Caki2 (cell line): ENCODE measurements around the gene IP6K1. TPM values are rescaled to one million over a fixed set of nuclear protein-coding genes. Genes with fewer than 3 reads are reported as not detected.
"Not testable (repeated sequence)": the region's sequence is repeated elsewhere in the genome, so short reads cannot be mapped to it uniquely, and the experiment has no call there.

Source experiments
- DNase-seq: peaks from one replicate; pipeline ENCODE4 v3.0.0-alpha.2; 2015; ENCODE audit warnings: low read depth
- in situ Hi-C: cut with HindIII; loops from 2 replicates; pipeline ENCODE4 v1.10.0; 2016; ENCODE audit warnings: low sequenced_read_pairs, low pct_unique_long_range_greater_than_20kb, mixed read lengths
- total RNA-seq: library from RNA; depleted of rRNA; stranded (reverse); fragments of >200 nt; shearing (Covaris generic); gene quantifications from 2 replicates; pipeline ENCODE4 v1.2.3, GENCODE V29; 2014; ENCODE audit warnings: low replicate concordance

Gene IP6K1
- total RNA-seq, 1 experiment from 2014 or later, result 20.3 TPM

GRCh38 chr3:49703956-49704355 is 82.4 kb downstream of the IP6K1 start:
- DNase-seq, result no peak
- in situ Hi-C loops, result no loop called here

DNA sequence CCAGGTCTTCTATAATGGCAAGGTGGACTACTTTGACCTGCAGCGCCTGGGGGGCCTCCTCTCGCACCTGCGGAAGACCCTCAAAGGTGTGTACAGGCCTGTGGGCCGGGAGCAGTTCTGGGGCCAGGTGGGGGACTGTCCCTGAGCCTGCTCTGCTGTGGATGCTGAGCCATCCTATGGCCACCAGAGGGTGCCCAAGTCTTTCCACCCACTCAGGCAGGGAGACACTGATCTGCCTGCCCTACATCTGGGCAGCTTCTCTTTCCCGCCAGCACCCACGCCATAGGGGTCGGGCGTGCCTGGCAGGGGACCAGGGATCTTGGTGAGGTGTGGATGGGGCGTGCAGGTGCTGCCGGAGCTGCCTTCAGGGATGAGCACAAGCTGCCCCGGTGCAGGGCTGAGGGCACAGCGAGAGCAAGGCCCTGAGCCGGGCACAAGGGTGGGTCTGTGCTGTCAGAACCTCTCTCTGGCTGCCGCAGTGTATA is 82.9 kb downstream of the IP6K1 start:
- peak; percentile 40 for DNase-seq
- in situ Hi-C loops, result no loop called here

DNA sequence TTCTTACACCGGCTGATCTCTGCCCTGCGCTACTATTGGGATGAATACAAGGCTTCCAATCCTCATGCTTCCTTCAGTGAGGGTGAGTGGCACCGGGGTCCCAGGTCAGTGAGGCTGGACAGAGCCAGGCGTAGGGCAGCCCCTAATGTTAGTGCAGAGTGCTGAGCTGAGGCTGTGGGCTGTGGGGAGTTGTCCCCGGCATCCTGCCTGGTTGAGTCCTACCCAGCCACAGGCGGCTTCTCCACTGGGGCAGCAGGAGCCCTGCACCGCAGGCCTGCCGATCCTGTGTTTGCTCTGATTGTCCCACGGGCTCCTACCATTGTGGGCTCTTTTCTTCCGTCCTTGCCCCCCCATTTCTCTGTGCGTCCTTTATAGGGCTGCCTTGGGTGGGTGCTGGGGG is 83.7 kb downstream of the IP6K1 start:
- in situ Hi-C loops, result no loop called here
- no peak for DNase-seq

GRCh38 chr3:49701388-49702077 is 84.8 kb downstream of the IP6K1 start:
- no peak for DNase-seq
- in situ Hi-C loops, result no loop called here

DNA sequence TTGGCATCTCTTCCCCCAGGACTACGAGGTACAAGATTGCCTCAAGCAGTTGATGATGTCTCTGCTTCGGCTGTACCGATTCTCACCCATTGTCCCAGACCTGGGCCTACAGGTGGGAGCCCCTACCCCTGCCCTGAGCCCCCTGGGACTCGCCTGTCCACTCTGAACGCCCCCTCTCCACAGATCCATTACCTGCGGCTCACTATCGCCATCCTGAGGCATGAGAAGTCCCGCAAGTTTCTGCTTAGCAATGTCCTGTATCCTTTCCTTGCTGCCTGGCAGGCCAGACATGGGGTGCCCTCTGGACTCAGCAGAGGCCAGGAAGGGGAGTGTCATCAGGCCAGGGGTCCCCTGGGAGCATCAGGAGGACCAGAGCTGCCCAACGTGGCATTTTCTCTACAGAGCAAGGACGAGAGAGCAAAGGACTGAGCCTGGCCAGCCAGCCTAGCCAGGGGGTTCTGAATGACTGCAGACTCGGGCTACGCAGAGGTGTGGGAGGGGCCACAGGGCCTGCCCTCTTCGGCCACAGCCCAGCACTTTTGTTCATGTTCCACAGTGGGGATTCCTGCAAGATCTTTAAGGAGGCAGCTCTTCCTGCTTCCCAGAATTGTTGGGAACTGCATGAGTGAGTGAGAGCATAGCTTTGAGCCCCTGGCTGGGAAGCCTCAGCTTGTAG is 85.8 kb downstream of the IP6K1 start:
- in situ Hi-C loops, result no loop called here
- DNase-seq, result no peak

DNA sequence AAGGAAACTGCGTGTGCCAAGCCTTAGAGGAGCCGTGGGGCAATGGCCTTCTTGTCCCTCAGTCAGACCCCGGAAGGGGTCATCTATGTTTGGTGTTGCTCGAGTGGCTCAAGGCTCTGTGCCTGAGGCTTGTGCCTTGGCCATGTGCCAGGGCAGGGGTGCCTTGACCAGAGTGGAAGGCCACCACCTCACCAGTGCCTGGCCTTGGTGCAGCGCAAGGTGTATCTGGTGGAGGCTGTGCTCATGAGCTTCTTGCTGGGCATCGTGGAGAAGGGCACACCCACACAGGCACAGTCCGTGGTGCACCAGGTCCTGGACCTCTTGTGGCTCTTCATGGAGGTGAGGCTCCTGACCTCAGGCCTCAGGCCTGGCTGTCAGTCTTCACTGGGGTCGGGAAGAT is 86.3 kb downstream of the IP6K1 start:
- in situ Hi-C loops, result no loop called here
- DNase-seq, result no peak

DNA sequence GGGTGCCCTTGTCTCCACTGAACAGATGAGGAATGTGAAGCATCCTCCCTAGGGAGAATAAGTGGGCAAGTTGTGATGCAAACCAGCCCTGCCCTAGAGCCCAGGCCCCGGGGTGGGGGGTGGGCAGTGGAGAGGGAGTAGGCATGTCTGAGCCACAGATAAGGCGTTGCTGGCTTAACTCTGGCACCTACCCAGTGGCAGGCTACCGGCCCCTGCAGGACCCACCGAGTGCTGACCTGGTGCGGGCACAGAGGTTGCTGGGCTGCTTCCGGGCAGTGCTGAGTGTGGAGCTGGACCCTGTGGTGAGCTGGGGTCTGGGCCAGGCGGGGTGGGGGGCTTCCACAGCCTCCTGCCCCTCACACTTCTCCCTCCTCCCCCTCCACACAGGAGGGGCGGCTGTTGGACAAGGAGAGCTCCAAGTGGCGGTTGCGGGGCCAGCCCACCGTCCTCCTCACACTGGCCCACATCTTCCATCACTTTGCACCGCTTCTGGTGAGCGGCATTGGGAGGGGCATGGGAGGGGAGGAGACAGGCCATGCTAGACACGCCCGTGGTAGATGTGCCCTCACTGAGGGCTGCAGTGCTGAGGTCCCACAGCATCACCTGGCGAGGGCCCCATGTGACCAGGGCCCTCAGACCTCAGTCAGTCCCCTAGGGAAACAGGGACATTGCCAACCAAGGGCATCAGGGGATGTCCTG is 86.9 kb downstream of the IP6K1 start:
- no peak for DNase-seq
- in situ Hi-C loops, result no loop called here

DNA sequence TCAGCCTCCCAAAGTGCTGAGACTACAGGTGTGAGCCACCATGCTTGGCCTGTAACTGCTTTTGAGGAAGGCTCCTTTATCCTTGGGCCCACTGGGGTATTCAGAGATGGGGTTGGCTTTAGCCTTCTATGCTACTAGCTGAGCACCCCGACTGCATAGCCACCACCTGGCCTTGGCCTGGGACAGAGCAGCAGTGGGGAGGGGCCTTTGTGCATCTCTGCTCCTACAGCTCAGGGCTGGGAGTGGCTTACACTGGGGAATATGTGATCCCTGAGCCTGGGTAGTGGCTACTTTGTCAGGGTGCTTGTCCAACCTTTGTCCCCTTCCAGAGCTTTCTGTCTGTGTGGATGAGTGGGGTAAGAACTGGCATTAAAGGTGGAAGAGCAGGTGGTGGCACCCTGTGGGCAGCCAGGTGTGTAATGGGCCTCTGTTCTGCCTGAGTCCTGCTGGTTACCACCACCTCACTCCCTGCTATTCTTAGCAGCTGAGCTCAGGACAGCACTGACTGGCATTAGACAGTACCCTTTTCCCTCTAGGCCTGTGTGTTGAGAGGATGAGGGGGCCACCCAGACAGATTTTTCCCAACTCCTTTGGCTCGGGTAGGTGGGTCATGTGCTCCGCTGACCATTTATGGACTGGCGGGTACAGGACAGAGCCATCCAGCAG is 90.9 kb downstream of the IP6K1 start:
- DNase-seq, in situ Hi-C loops: not testable (repeated sequence)

DNA sequence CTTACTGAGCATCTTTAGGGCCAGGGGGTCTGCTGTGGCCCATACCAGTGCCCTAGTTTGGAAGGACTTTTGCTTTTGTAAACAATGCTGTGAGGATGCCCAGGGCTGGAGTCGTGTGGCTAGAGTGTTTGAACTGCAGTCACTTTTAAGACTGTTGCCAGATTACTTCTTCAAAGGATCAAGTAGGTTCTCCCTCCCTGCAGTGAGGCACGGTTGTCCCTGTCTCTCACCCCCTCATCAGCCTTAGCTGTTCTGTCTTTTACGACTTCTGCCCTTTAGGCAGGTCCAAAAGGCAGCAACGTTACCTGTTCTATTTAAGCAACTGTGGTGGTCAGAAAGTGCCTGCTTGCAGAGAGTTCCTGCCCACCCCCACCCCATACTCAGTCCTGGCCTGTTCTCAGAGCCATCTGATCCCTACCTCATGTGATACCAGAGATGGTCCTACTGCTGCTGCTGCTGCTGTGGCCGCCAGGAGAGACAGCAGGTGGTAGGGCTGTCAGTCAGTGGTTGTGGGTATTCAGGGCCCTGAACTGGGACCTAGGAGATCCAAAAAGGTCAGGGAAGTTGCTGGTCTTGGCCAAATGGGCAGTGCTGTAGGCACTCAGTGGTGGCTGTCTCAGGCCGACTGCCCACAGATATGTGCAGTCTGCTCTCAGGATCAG is 91.8 kb downstream of the IP6K1 start:
- in situ Hi-C loops, DNase-seq: not testable (repeated sequence)

DNA sequence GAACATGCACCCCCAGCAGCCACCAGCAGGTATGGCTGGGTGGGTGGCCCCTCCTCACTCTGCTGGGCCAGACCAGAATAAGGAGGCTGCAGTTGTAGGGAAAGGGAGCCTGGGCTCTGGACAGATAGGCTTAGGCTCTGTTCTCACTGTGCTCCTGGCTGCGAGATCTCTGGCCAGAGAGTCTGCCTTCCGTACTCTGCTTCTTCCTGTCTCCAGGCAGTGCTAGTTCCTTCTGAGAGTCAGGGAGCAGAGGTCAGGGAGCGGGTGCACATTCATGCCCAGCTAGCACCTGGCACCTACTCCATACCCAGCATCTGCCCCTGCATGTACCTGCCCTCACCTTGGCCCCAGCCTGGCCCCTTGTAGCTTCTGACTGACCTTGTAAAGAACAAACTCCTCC is 94.9 kb downstream of the IP6K1 start:
- in situ Hi-C loops, DNase-seq: not testable (repeated sequence)

DNA sequence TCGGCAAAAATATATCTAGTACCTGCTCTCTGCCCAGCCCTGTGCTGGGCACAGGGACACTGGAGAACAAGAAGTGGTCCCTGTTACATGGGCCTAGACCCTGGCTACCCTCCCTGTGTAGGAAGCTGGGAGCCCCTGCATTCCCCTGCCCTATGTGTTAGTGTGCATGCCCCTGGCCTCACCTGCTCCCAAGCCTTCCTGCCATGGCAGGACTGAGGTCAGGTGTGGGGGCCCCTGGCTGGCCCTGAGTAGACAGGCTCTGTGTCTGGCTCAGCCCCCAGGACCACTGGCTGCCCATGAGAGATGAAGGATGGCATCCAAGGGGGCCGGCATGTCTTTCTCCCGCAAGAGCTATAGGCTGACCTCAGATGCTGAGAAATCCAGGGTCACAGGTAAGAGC is 95.5 kb downstream of the IP6K1 start:
- DNase-seq, in situ Hi-C loops: not testable (repeated sequence)

GRCh38 chr3:49689908-49690624 is 96.3 kb downstream of the IP6K1 start:
- DNase-seq, in situ Hi-C loops: not testable (repeated sequence)

GRCh38 chr3:49689046-49689907 is 97.1 kb downstream of the IP6K1 start, which contains the start of the genes MST1 and RNF123:
TSS of gene MST1 (minus strand) at chr3:49689474. CDS start at chr3:49688691, 783 bp downstream.
TSS of gene RNF123 (plus strand) at chr3:49689557. CDS start at chr3:49691166, 1,609 bp downstream.
- peak; percentile 71 for DNase-seq
- in situ Hi-C loops, result no loop called here

GRCh38 chr3:49688338-49689045 is 97.8 kb downstream of the IP6K1 start:
- in situ Hi-C loops, DNase-seq: not testable (repeated sequence)

GRCh38 chr3:49687424-49687795 is 98.9 kb downstream of the IP6K1 start:
- in situ Hi-C loops, DNase-seq: not testable (repeated sequence)
